EH (cell line): ENCODE results near the gene WDR49.

Experiments used
- DNase-seq: peaks from one replicate; pipeline ENCODE4 v3.0.0-alpha.2; 2015; ENCODE audit warnings: low read depth

WDR49 gene

DNA sequence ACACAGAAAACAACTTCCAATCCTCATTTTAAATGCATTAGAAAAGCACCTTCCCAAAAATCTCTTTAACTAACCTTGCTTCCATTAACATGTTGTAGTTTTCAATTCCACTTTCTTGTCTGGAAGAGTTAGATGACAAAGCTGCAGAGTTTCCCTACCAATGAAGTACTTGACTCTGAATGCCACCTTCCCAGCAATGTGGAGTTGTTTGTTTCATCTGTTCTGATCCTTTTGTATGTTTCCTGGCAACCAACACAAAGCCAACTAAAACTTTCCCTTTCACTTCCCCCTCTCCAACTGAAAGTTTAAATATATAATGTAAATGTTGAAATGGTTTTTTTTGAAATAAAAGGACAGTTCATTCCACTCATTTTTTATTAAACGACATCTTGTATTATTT lies at the start of gene WDR49:
TSS of gene WDR49 (minus strand) at position 183 of the 400 bp plus-strand sequence. CDS start 517 bp downstream, outside the sequence.
- DNase-seq, result no peak

- no peak for DNase-seq
These were observed 47.2 kb upstream of the WDR49 start for GRCh38 chr3:167700926-167701325.

GRCh38 chr3:167700046-167700445 lies 46.3 kb upstream of the WDR49 start:
- peak; percentile 1 for DNase-seq

DNA sequence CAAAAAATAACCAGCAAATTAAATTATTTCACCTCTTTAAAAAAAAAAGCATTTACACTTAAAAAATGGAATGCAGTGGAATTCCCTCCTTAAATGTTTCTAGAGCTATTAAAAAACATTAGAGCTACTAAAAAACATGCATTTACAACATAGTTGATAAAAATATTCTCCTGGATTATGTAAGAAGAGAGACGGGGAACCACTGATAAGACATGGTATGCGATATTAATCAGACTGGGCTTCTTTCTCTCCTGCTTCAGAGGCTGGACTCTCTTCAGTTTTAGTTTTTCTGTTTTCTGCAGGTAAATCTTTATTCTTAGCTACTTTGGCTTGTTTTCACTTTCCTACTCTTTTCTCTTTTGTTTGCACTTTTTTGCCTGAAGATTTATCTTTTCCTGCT lies 40.4 kb upstream of the WDR49 start:
- DNase-seq, result no peak

GRCh38 chr3:167691366-167691765 lies 37.6 kb upstream of the WDR49 start:
- DNase-seq, result no peak

- peak; percentile 63 for DNase-seq
These were observed 30.7 kb upstream of the WDR49 start for GRCh38 chr3:167684388-167684993.

DNA sequence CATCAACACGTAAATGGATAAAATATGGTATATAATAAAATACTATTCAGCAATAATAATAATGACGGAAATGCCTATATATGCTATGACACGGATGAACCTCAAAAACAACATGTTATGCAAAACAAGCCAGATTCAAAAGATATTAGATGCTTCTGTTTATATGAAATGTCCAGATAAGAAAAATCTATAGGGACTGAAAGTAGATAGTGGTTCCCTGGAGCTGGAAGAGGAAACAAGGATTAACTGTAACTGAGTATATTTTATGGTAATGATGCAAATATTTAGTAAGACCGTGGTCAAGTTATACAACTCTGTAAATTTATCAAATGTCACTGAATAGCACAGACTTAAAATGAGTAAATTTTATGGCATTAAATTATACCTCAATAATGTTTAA lies 25.8 kb upstream of the WDR49 start:
- no peak for DNase-seq

DNA sequence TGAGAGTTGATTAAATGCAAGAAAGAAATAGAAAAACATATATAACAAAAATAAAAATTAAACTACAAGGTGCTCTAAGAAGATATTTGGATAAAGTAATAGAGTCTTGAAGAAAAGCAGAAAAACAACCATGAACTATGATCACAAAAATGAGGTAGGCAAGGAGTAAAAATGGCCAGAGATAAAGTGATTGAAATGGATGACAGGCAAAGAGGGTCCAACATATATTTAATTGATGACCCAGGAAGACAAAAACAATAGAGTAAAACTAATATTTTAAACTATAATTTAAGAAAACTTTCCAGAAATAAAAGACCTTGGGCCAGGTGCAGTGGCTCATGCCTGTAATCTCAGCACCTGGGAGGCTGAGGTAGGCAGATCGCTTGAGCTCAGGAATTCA lies 22.1 kb upstream of the WDR49 start:
- no peak for DNase-seq

- DNase-seq, result no peak
These were observed 19.5 kb upstream of the WDR49 start for GRCh38 chr3:167673221-167673620.

DNA sequence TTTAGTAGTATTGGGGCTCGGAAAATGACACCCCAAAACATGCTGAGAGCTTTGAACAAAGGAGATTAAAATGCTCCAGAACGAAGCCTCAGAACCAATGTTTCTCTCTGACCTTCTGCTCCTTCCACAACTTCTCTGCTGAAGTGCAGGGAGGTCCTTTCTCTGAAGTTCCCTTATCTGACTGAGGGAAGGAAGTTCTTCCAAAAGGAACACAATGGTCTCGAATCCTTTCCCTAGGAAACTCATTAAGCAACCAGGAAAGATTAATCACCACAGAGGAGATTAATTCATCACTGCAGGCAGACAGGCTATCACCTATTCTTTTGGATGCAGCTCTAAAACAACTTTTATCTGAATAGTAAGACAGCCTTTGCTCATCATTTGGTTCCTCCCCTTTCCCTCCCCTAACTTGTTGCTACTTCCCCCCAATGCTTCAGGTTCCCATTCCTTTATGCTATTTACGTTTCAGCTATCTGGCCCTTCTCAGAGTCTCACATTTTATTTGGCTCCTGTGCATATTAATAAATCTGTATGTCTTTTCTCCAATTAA lies 18.2 kb upstream of the WDR49 start:
- DNase-seq, result no peak

- DNase-seq, result no peak
These were observed 16.0 kb upstream of the WDR49 start for GRCh38 chr3:167669699-167670098.

GRCh38 chr3:167668651-167669050 lies 14.9 kb upstream of the WDR49 start:
- no peak for DNase-seq

DNA sequence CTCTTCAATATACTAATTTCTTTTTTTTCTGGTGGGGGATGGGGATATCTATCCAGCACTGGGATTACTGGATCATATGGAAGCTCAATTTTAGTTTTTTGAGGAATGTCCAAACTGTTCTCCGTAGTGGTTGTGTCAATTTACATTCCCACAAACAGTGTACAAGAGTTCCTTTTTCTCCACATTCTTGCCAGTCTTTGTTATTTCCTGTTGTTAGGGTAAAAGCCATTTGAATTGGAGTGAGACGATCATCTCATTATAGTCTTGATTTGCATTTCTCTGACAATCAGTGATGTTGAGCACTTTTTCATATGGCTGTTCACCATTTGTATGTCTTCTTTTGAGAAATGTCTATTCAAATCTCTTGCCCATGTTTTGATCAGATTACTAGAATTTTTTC lies 12.8 kb upstream of the WDR49 start:
- no peak for DNase-seq

DNA sequence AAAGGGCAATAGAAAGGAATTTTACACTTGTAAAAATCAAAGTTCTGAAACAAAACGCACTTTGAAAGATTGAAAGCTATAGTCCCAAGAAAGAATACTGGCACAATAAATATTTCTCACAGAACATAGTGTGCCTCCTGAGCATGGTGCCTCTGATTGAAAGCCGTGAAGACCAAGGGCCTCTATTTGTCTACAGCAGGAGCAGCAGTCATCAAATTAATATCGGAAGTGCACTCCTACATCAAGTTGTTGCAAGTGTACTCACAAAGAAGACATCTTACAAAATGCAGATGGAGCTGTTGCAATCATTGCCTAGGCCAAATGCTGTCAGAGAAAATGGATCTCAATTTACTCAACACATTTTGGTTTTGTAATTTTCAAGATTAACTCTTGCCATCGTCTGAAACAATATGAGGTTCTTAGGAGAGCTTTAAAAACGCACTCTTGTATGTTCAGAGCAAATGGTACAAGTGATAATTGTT lies 9.2 kb upstream of the WDR49 start:
- no peak for DNase-seq

DNA sequence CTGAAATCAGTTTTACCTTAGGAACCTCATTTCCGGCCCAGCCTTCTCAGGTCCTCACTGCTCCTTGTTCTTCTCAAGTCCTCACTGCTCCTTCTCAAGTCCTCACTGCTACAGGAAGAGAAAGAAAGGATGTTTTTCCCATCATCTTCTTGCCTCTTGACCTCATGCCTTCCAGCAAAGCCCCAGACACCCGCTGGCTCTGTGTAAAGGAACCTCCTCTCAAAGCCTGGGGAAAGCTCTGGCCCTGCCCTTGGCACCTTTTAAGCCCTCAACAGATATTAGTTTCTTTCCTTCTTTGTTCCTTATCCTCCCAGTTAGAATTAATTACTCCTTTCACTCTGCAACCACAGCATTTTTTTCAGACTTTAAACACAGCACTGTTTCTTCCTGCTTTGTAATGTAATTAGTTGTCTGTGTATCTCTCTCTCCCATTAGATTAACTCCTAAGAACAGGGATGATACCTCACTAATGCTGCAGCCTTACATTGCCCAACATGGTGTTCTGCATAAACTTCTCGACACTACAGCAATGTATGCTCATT lies 4.0 kb upstream of the WDR49 start:
- no peak for DNase-seq

DNA sequence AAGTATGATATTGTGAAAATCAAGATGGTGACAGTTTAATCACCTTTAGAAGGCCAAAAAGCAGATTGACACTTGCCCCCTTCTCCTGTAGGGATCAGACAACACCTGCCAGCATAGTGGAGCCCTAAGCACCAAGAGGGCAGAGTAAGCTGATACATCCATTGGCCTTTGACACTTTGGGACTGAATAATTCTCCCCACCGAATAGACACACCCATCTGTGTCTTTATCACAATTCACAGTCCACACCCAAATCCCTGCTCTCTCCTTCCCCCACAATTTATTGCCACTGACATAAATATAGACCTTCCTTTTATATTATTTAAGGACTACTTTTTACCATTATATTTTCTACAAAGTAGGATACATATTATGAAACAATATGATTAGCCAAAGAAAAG lies 3.1 kb upstream of the WDR49 start:
- no peak for DNase-seq

DNA sequence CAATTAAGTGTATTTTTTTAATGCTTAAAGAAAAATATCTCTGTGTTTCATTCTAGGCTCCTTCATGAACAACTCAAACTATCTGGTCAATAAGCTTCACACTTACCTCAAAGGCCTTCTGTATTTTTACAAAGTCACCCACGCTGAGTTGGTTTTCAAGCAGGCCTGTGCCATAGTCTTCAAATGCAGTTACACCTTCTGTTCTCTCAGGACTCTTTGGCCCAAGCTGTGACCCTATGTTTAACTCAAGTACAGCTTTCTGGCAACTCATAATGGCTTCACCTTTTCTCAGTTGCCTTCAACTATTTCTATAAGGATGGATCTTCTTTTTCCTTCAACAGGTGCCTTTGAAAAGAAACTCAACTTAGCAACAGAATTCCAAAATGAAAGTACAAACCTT lies 587 bp downstream of the WDR49 start:
- DNase-seq, result no peak

DNA sequence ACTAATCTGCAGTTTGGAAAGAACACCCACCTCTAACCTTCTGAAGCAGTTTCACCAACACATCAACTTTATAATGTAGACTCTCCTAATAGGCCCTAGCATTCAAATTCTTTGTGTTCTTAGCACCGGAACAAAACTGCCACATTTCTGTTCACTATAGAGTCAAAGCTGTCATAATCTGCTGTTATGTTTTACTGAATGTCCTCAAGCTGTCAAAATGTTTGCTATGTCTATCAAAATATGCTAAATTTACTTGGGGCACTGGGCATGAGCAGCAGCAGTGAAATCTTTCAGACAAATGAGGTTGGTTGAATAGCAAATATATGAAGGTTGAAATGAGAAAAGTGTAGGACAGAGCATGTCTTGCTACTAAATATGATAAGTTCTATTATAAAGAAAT lies 1.9 kb downstream of the WDR49 start:
- no peak for DNase-seq

GRCh38 chr3:167650459-167650858 lies 3.3 kb downstream of the WDR49 start:
- no peak for DNase-seq

DNA sequence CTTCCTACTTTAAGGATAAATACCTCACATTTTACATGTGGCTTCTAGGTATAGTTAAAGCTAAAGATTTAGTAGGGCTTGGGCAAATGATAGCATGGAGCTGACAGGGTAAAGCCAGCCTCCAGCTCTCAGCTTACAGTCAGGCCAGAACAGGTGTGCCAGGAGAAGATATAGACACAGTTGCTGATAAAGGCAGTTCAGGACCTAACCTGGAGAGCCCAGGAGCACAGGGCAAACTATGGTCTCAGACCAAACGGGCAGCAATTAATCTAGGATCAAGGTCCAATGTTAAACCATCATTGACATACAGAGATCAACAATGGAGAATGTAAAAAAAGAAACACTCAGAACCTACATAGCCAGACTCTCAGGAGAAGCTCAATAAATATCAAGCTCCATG lies 4.0 kb downstream of the WDR49 start:
- DNase-seq, result no peak

DNA sequence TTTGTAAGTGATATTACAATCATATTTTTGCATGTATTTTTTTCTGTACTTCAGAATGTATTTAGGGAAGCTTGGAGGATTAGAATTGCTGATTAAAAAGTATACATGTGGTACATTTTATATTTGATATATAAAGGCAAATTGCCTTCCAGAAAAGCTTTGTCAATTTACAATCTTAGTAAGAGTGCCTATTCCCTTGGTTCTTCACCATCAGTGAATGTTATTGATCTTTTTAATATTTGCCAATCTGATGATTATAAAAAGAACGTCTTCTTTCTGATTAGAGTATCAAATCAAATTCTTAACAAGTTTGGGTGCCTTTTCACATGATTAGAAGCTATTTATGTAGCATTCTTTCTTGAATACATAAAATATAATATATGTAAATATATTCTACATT lies 9.1 kb downstream of the WDR49 start:
- no peak for DNase-seq

GRCh38 chr3:167631471-167631870 lies 22.3 kb downstream of the WDR49 start:
- no peak for DNase-seq

- no peak for DNase-seq
These were observed 27.3 kb downstream of the WDR49 start for GRCh38 chr3:167626490-167626889.

DNA sequence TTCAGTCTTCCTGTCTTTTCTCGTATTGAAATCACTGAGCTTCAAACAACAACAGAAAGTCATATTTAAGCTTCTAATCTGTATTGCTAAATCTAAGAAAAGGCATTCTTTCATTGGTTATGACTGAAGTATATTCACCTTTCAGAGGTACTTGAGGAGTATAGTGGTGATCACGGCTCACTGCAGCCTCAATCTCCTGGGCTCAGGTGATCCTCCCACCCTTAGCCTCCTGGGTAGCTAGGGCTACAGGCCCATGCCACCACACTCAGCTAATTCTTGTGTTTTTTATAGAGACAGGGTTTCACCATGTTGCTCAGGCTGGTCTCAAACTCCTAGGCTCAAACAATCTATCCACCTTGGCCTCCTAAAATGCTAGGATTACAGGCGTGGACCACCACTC lies 38.7 kb downstream of the WDR49 start:
- no peak for DNase-seq
